Vagina (tissue), 2 donors: ENCODE results near the gene POC1B.

Experiments
- CTCF ChIP-seq, 3 experiments: fragments of 450-650 bp in 2 of 3; fragments of 200-600 bp in 1 of 3; sonication (generic) in 1 of 3; IDR thresholded peaks; one replicate each; pipeline ENCODE4 v1.5.1; 2017 to 2019; ENCODE audit warnings: antibody characterized with exemption in 3 of 3, mild to moderate bottlenecking in 2 of 3, moderate library complexity in 2 of 3
- POLR2A ChIP-seq, 2 donors: fragments of 450-650 bp; IDR thresholded peaks; one replicate each; pipeline ENCODE4 v1.6.1; 2017; ENCODE audit warnings: antibody characterized with exemption in 2 of 2, mild to moderate bottlenecking in 2 of 2, moderate library complexity in 2 of 2
- POLR2AphosphoS5 ChIP-seq, 2 donors: sonication (generic); formaldehyde crosslinking; IDR thresholded peaks; one replicate each; pipeline ENCODE4 v1.9.0; 2017; ENCODE audit warnings: antibody characterized with exemption in 2 of 2, mild to moderate bottlenecking in 2 of 2, low read depth in 1 of 2; ENCODE audit not compliant: insufficient read depth in 1 of 2

- TF ChIP-seq CTCF (IDR thresholded peaks at IDR 0.05) (no peak), POLR2A (IDR thresholded peaks at IDR 0.05) (no peak), POLR2AphosphoS5 (IDR thresholded peaks at IDR 0.05; ENCODE audit: insufficient read depth in 1 of 2, low read depth in 1 of 2) (no peak)
Measured at GRCh38 chr12:89494411-89495231, 31.2 kb downstream of the POC1B start.
